COLO829 (cell line): ENCODE results near the gene PRRT1B.
"Not testable (repeated sequence)": the region's sequence is repeated elsewhere in the genome, so short reads cannot be mapped to it uniquely, and the experiment has no call there.

Experiments
- DNase-seq: peaks from one replicate; pipeline ENCODE4 v3.0.0; 2012; ENCODE audit warnings: low spot score

Gene PRRT1B

DNA sequence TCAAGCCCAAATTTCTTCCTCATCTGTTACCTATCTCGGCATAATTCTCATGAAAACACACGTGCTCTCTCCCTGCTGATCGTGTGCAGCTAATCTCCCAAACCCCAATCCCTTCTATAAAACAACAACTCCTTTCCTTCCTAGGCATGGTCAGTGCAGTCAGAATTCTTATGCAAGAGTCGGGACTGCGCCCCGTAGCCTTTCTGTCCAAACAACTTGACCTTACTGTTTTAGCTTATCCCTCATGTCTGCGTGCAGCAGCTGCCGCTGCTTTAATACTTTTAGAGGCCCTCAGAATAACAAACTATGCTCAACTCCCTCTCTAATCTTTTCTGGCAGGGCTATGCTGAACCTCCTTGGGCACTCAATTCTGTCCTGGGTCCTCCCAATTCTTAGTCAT is 5.1 kb downstream of the PRRT1B start:
- DNase-seq = not testable (repeated sequence)

- no peak for DNase-seq
Measured at GRCh38 chr9:131552030-131552429, 6.7 kb downstream of the PRRT1B start.

- DNase-seq = no peak
Measured at GRCh38 chr9:131554087-131554842, 8.9 kb downstream of the PRRT1B start.

GRCh38 chr9:131554843-131555351 is 9.6 kb downstream of the PRRT1B start:
- DNase-seq = no peak

DNA sequence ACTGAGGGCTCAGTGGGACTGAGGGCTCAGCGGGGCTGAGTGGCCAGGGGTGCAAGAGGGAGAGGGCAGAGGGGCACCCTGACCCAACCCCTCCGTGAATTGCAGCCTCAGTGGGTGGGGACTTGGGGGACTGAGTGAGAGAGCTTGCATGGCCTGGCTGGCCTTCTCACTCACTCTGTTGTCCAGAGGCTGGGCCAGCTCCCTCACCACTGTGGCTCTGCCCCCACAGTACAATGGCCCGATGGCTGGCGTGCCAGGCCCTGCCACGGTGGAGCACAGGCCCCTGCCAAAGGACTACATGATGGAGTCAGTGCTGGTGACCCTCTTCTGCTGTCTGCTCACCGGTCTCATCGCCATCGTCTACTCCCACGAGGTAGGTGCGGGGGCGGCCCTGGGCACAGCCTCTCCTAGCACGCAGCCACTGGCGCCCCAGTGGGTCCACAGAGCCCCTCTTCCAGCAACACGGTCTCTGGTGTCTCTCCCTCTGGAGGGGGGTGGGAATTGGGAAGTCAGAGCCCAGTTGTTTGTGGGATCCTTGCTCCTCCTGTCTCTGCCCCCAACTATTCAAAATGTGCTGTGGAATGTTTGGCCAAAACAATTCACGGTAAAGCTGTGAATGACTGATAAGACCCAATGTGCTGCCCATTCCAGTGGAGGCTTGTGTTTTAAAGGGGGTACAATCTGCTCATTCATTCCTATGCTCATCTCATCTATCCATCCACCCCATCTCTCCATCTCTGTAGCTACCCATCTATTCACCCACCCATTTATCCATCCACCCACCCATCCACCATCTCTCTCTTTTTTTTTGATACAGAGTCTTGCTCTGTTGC is 10.7 kb downstream of the PRRT1B start:
- DNase-seq = no peak

GRCh38 chr9:131557855-131558548 is 12.7 kb downstream of the PRRT1B start:
- DNase-seq = no peak

DNA sequence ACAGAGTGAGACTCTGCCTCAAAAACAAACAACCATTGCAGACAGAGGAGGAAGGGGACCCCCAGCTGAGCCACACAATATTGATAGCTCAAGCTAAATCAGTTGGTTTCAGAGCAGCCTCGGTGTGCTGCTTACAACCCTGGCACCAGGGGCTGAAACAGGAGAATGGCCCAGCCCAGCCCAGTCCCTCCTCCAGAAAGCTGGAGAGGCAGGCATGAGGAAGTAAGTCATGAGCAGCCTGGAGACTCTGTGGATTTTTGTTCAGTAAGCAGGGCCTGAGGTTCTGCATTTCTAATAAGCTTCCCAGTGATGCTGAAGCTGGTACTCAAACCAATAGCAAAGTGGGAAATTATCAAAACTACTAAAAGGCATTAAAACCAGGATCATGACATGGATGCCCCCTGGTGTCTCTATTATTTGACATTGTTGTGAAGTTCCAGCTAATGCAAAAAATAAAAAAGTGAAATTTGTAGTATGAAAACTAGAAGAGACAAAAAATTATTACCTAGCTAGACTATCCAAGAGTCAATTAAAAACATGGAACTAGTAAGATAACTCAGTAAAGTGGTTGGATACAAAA is 14.2 kb downstream of the PRRT1B start:
- DNase-seq = no peak

DNA sequence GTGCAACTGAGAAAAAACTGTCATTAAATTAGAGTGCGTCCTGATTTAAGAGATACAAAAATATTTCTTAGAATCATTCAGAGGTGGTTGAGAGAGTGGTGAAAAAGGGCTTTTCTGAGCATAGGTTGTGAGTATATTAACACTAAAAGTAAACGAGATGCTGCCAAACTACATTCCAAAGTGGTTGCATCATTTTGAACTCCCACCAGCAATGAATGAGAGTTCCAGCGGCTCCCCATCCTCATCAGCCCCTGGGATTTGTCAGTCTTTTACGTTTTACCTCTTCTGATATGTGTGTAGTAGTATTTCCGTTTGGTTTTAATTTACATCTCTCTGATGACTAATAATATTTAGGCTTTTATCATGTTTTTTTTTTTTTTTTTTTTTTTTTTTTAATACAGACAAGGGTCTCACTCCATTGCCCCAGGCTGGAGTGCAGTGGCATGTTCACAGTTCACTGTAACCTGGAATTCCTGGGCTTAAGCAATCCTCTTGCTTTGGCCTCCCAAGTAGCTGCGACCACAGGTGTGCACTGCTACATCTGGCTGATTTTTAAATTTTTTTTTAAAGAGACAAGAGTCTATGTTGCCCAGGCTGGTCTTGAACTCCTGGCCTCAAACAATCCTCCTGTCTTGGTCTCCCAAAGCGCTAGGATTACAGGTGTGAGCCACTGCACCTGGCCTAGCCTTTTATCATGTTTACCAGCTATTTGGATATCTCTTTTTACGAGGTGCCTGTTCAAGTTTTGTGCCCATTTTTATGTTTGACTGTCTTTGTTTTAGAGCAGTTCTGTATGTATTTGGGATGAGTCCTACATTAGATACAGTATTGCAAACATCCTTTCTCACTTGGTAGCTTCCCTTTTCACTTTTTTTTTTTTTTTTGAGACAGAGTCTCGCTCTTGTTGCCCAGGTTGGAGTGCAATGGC is 17.0 kb downstream of the PRRT1B start:
- no peak for DNase-seq

- DNase-seq = no peak
Measured at GRCh38 chr9:131565369-131565768, 20.0 kb downstream of the PRRT1B start.

DNA sequence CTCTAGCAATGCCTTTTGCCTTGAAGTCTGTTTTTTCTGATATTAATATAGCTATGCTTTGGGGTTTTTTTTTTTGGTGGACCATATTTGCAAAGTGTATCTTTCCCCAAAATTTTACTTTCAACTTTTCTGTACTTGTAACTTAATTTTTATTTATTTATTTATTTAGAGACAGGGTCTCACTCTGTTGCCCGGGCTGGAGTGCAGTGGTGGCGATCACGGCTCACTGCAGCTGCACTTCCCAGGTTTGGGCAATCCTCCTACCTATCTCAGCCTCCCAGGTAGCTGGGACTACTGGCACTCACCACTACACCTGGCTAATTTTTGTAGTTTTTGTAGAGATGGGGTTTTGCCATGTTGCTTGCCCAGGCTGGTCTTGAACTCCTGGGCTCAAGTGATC is 20.8 kb downstream of the PRRT1B start:
- no peak for DNase-seq

DNA sequence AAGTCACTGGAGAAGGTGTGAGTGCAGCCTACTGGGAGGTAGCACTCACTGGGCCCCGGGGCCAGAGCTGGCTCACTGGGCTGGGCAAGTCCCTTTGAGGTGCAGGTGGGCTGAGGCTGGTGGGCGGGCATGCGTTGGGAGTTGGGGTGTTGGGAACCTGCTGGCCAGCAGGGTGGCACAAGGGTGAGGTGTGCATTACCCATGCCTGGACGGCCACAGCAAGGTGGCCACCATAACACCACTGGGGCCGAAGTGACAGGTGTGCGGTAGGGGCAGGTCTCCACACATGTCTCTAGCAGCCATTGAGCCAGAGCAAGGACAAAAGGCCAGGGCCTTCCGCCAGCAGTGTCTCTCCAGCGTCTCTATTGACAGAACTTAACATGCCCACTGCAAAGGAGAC is 22.6 kb downstream of the PRRT1B start:
- DNase-seq = no peak

- no peak for DNase-seq
Measured at GRCh38 chr9:131574730-131575640, 29.7 kb downstream of the PRRT1B start.

DNA sequence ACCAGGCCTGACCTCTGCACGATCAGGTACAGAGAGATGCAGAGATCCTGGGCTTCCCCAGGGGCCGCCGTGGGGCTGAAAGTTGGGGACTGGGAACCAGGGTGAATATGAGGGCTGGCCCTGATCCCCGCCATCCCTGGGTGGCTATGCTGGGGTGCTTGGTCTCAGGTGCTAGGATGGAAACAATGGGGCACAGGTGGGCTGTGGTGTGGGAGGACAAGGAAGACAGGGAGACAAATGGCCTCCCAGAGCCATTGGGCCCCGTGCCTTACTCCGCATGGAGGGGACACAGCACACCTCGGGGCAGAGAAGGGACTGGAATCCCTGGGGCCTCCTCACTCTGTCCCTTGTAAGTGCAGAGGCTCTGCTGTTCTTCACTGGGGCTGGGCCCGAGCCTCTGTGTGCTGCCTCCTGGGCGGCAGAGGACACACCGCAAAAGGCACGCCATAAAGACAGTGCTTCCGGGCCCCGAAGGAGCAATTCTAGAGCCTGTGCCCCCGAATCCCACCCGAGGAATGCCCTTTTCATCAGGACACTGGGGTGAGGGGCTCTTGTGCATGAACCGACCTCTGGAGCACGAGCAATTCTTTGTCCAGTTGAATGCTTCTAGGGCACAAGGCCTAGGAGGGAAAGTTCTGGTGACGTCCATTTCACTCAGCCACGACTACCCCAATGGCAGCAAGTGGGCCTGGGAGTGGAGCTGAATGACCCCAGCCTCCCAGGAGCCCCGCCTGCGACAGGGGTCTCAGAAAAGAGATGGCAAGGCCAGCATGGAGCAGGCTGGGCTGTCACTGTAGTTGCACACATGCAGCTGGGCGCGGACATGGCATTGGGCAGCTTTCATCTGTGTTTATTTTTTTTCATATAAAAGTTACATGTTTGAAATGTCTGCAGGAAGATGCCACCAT is 30.9 kb downstream of the PRRT1B start:
- DNase-seq = no peak

- no peak for DNase-seq
Measured at GRCh38 chr9:131577005-131578000, 32.0 kb downstream of the PRRT1B start.

- no peak for DNase-seq
Measured at GRCh38 chr9:131578021-131578420, 32.7 kb downstream of the PRRT1B start.

GRCh38 chr9:131578731-131579504 is 33.6 kb downstream of the PRRT1B start:
- DNase-seq = no peak

- DNase-seq = no peak
Measured at GRCh38 chr9:131579789-131580211, 34.5 kb downstream of the PRRT1B start.
